Measurements from ENCODE around the gene PIGW. TPM values are rescaled to one million over a fixed set of nuclear protein-coding genes. Genes with fewer than 3 reads are reported as not detected.

Gene PIGW
- total RNA-seq: 10 to 100 TPM in 1 of 5 experiments, 1 to 10 TPM in 4; 4.2 to 15.6 (median 5.4) TPM
- 10 to 100 TPM; 10.9 TPM for polyA plus RNA-seq
- 2.3 reads per million, percentile 11 among the genes with 10 or more reads in this experiment for total RNA-seq

DNA sequence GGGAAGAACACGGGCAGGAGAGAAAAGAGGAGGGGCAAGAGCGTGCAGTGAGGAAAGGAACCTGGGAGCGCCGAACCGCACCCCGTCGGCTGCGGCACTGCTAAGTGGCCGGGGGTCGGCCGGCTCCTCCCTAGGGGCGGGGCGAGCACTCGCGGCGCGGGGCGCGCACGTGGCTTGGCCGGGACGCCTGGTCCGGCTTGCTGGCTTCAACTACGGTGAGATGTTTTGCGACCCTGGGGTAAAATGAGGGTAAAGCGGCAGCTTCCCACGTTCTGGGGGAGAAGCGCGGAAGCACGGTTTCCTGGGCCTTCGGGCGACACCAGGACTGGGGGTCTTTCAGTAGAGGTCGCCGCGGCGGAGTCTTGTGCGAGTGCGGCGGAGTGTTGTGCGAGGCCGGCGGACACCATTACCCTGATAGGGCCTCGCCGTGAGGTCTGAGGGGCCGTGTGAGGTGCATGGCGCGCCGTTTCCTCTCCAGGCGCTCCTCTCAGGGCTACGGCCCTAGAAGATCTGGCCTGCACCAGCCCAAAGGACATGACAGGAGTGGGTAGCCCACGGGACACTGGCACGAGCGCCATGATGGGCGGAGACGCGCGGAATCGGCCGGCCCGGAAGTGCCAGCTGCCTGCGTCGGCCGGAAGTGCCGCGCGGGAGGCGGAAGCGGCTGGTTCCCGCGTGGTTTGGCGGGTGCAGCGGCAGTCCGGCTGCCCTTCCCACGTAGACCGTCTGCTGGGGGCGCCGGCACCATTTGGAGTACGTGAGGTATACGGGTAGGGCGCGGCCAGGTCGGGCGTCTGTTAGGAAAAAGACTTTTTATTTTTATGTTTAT lies at the start of gene PIGW, which contains the start of gene MYO19:
PIGW (plus strand) TSS at position 148 of the 829 bp plus-strand sequence. CDS start 2,115 bp downstream, outside the sequence.
MYO19 (minus strand) TSS at position 29 of the 829 bp plus-strand sequence. CDS start 2,330 bp downstream, outside the sequence.
- H3K4me1 ChIP-seq (ENCODE audit: control insufficient read depth in 2 of 2, insufficient read depth in 2 of 2, low read length in 2 of 2): peaks cover 6% of the 10 kb centered on the region in 2 donors
- Mint-ChIP-seq H3K4me3 (peak within 1 kb of the TSS; percentile 93 to 100 (median 98)), H3K36me3 (peaks cover 0 to 23% (median 5%) of the 10 kb centered on the region in 5 donors), H3K27me3 (no peaks in the 10 kb centered on the region), H3K27ac (peak within 1 kb of the TSS; percentile 94 to 99 (median 97)), H3K4me1 (peaks cover 5 to 38% (median 12%) of the 10 kb centered on the region in 7 donors), H3K9me3 (peaks cover 0 to 3% (median 0%) of the 10 kb centered on the region in 11 donors)
- peak within 1 kb of the TSS; percentile 100 for H3K4me3 ChIP-seq (ENCODE audit: low read length)
- CTCF ChIA-PET: interaction anchor here (0.6 to 2.4 kb wide), 8 partner anchors 8 to 968 kb away, joined by 3 to 6 read pairs (median 3); no protein-coding TSS in a partner anchor
- H3K27ac ChIP-seq (ENCODE audit: low read depth, low read length): peak within 1 kb of the TSS; percentile 97
- POLR2A ChIA-PET: interaction anchor here (0.6 to 6.5 kb wide), 14 partner anchors 10 to 1369 kb away, joined by 3 to 130 read pairs (median 4); partner anchors contain the start of genes GGNBP2, MRM1 and ZNHIT3
- H3K27me3 ChIP-seq (ENCODE audit: control insufficient read depth in 2 of 2, insufficient read depth in 2 of 2, low read length in 2 of 2): no peaks in the 10 kb centered on the region
- DNase-seq (peak; percentile 74 to 90 (median 81)), ATAC-seq (peak; percentile 88)
- H3K9me3 ChIP-seq (ENCODE audit: control insufficient read depth in 2 of 3, low read length in 3 of 3): no peaks in the 10 kb centered on the region
- peaks cover 0 to 18% (median 0%) of the 10 kb centered on the region in 3 experiments for H3K36me3 ChIP-seq (ENCODE audit: control insufficient read depth in 2 of 3, insufficient read depth in 3 of 3, low read length in 3 of 3)
- intact Hi-C loops (cut with micrococcal nuclease): loop anchor here (1.0 to 5.0 kb wide), 7 partner anchors 9 to 412 kb away; partner anchors contain the start of genes GGNBP2 (in 2 of the 2), ZNHIT3 (in 2 of the 2), AATF (in 1 of the 2) and DHRS11 (in 1 of the 2)

GRCh38 chr17:36485027-36485426 lies 49.8 kb upstream of the PIGW start:
- Mint-ChIP-seq H3K27ac (peak overlapping the region in 3 of 9 donors; percentile 14 to 100 (median 99)), H3K27me3 (peaks cover 12 to 19% (median 15%) of the 10 kb centered on the region in 5 donors), H3K9me3 (peaks cover 0 to 1% (median 0%) of the 10 kb centered on the region in 11 donors), H3K4me3 (peak overlapping the region in 9 of 10 donors; percentile 39 to 100 (median 99)), H3K36me3 (peaks cover 0 to 13% (median 11%) of the 10 kb centered on the region in 5 donors), H3K4me1 (peaks cover 29 to 58% (median 39%) of the 10 kb centered on the region in 7 donors)
- Histone ChIP-seq H3K9me3 (ENCODE audit: control insufficient read depth in 2 of 3, low read length in 3 of 3) (no peaks in the 10 kb centered on the region), H3K27ac (ENCODE audit: low read depth, low read length) (no peak overlapping the region), H3K4me3 (ENCODE audit: low read length) (no peak overlapping the region), H3K36me3 (ENCODE audit: control insufficient read depth in 2 of 3, insufficient read depth in 3 of 3, low read length in 3 of 3) (no peaks in the 10 kb centered on the region), H3K4me1 (ENCODE audit: control insufficient read depth in 2 of 2, insufficient read depth in 2 of 2, low read length in 2 of 2) (peaks cover 29 to 39% of the 10 kb centered on the region in 2 donors), H3K27me3 (ENCODE audit: control insufficient read depth in 2 of 2, insufficient read depth in 2 of 2, low read length in 2 of 2) (no peaks in the 10 kb centered on the region)
- POLR2A ChIA-PET: interaction anchor here (0.7 to 2.5 kb wide), 5 partner anchors 39 to 116 kb away, joined by 3 to 12 read pairs (median 5); partner anchors contain the start of genes MRM1 and PIGW
- ATAC-seq (no peak), DNase-seq (no peak)
- CTCF ChIA-PET: interaction anchor here (0.7 kb wide), 1 partner anchor 10 kb away, joined by 3 read pairs; no protein-coding TSS in a partner anchor
- intact Hi-C loops (cut with micrococcal nuclease): loop anchor here in 1 of 2 donors (5.0 kb wide), 2 partner anchors 462 to 1122 kb away; partner anchors contain the start of genes AATF and SYNRG

GRCh38 chr17:36485805-36486203 lies 49.0 kb upstream of the PIGW start:
- intact Hi-C loops (cut with micrococcal nuclease): loop anchor here (1.0 to 5.0 kb wide), 6 partner anchors 48 to 1121 kb away; partner anchors contain the start of genes MYO19 (in 2 of the 2), PIGW (in 2 of the 2), AATF (in 1 of the 2) and MRM1 (in 1 of the 2)
- Histone ChIP-seq H3K4me1 (ENCODE audit: control insufficient read depth in 2 of 2, insufficient read depth in 2 of 2, low read length in 2 of 2) (peaks cover 29 to 41% of the 10 kb centered on the region in 2 donors), H3K9me3 (ENCODE audit: control insufficient read depth in 2 of 3, low read length in 3 of 3) (no peaks in the 10 kb centered on the region), H3K27me3 (ENCODE audit: control insufficient read depth in 2 of 2, insufficient read depth in 2 of 2, low read length in 2 of 2) (no peaks in the 10 kb centered on the region), H3K27ac (ENCODE audit: low read depth, low read length) (peak overlapping the region; percentile 86), H3K4me3 (ENCODE audit: low read length) (peak overlapping the region; percentile 82), H3K36me3 (ENCODE audit: control insufficient read depth in 2 of 3, insufficient read depth in 3 of 3, low read length in 3 of 3) (no peaks in the 10 kb centered on the region)
- POLR2A ChIA-PET: interaction anchor here (0.6 to 2.5 kb wide), 11 partner anchors 8 to 463 kb away, joined by 3 to 12 read pairs (median 5); partner anchors contain the start of genes GGNBP2, MRM1 and PIGW
- peaks cover 0 to 17% (median 14%) of the 10 kb centered on the region in 5 donors for H3K36me3 Mint-ChIP-seq
- peaks cover 8 to 16% (median 14%) of the 10 kb centered on the region in 5 donors for H3K27me3 Mint-ChIP-seq
- H3K4me1 Mint-ChIP-seq: peaks cover 34 to 64% (median 43%) of the 10 kb centered on the region in 7 donors
- DNase-seq (no peak), ATAC-seq (no peak)
- peak overlapping the region; percentile 87 to 100 (median 100) for H3K4me3 Mint-ChIP-seq
- peak overlapping the region; percentile 94 to 100 (median 99) for H3K27ac Mint-ChIP-seq
- H3K9me3 Mint-ChIP-seq: peaks cover 0 to 1% (median 0%) of the 10 kb centered on the region in 11 donors
- CTCF ChIA-PET: no interaction called here

- H3K4me1 ChIP-seq (ENCODE audit: control insufficient read depth in 2 of 2, insufficient read depth in 2 of 2, low read length in 2 of 2): peaks cover 29 to 41% of the 10 kb centered on the region in 2 donors
- H3K9me3 ChIP-seq (ENCODE audit: control insufficient read depth in 2 of 3, low read length in 3 of 3): no peaks in the 10 kb centered on the region
- Mint-ChIP-seq H3K36me3 (peaks cover 0 to 20% (median 16%) of the 10 kb centered on the region in 5 donors), H3K27ac (peak within 1 kb of the TSS; percentile 94 to 100 (median 99)), H3K9me3 (no peaks in the 10 kb centered on the region), H3K4me3 (peak within 1 kb of the TSS; percentile 87 to 100 (median 100)), H3K27me3 (peaks cover 8 to 11% (median 10%) of the 10 kb centered on the region in 5 donors), H3K4me1 (peaks cover 39 to 70% (median 49%) of the 10 kb centered on the region in 7 donors)
- H3K4me3 ChIP-seq (ENCODE audit: low read length): peak within 1 kb of the TSS; percentile 82
- ChIA-PET POLR2A (interaction anchor here (0.6 to 2.5 kb wide), 11 partner anchors 9 to 463 kb away, joined by 3 to 12 read pairs (median 5); partner anchors contain the start of genes GGNBP2, MRM1 and PIGW), CTCF (no interaction called here)
- DNase-seq: peak; percentile 74 to 94 (median 91)
- H3K36me3 ChIP-seq (ENCODE audit: control insufficient read depth in 2 of 3, insufficient read depth in 3 of 3, low read length in 3 of 3): peaks cover 0 to 3% (median 1%) of the 10 kb centered on the region in 3 experiments
- peak; percentile 98 for ATAC-seq
- H3K27ac ChIP-seq (ENCODE audit: low read depth, low read length): peak within 1 kb of the TSS; percentile 86
- intact Hi-C loops (cut with micrococcal nuclease): loop anchor here (1.0 to 5.0 kb wide), 6 partner anchors 48 to 1121 kb away; partner anchors contain the start of genes MYO19 (in 2 of the 2), PIGW (in 2 of the 2), AATF (in 1 of the 2) and MRM1 (in 1 of the 2)
- no peaks in the 10 kb centered on the region for H3K27me3 ChIP-seq (ENCODE audit: control insufficient read depth in 2 of 2, insufficient read depth in 2 of 2, low read length in 2 of 2)
Measured at GRCh38 chr17:36486204-36487194, 48.3 kb upstream of the PIGW start, which contains the start of gene ZNHIT3. Gene ZNHIT3, plus strand, starts transcription at chr17:36486681. Its CDS starts 19 bp downstream, at chr17:36486700.

GRCh38 chr17:36493956-36494355 lies 40.8 kb upstream of the PIGW start:
- CTCF ChIA-PET: interaction anchor here (0.6 kb wide), 1 partner anchor 359 kb away, joined by 5 read pairs; no protein-coding TSS in a partner anchor
- no peak for ATAC-seq
- H3K36me3 Mint-ChIP-seq: peaks cover 8 to 46% (median 16%) of the 10 kb centered on the region in 5 donors

More at GRCh38 chr17:36493956-36494355, 40.8 kb upstream of the PIGW start:
- H3K9me3 ChIP-seq (ENCODE audit: control insufficient read depth in 2 of 3, low read length in 3 of 3): no peaks in the 10 kb centered on the region
- peaks cover 5 to 6% of the 10 kb centered on the region in 2 donors for H3K4me1 ChIP-seq (ENCODE audit: control insufficient read depth in 2 of 2, insufficient read depth in 2 of 2, low read length in 2 of 2)
- no peak overlapping the region for H3K4me3 Mint-ChIP-seq
- no peaks in the 10 kb centered on the region for H3K27me3 Mint-ChIP-seq
- no peaks in the 10 kb centered on the region for H3K9me3 Mint-ChIP-seq
- peak overlapping the region in 2 of 9 donors; percentile 6 to 44 for H3K27ac Mint-ChIP-seq
- POLR2A ChIA-PET: interaction anchor here (0.6 to 1.5 kb wide), 3 partner anchors 11 to 800 kb away, joined by 3 to 4 read pairs (median 3); no protein-coding TSS in a partner anchor
- peaks cover 19 to 35% (median 33%) of the 10 kb centered on the region in 7 donors for H3K4me1 Mint-ChIP-seq
- DNase-seq: no peak
- peaks cover 10 to 68% (median 22%) of the 10 kb centered on the region in 3 experiments for H3K36me3 ChIP-seq (ENCODE audit: control insufficient read depth in 2 of 3, insufficient read depth in 3 of 3, low read length in 3 of 3)
- intact Hi-C loops (cut with micrococcal nuclease): no loop called here
- H3K4me3 ChIP-seq (ENCODE audit: low read length): no peak overlapping the region
- no peaks in the 10 kb centered on the region for H3K27me3 ChIP-seq (ENCODE audit: control insufficient read depth in 2 of 2, insufficient read depth in 2 of 2, low read length in 2 of 2)
- H3K27ac ChIP-seq (ENCODE audit: low read depth, low read length): no peak overlapping the region
